HepG2 (cell line): ENCODE data around the gene SH2D2A. TPM values are rescaled to one million over a fixed set of nuclear protein-coding genes. Genes with fewer than 3 reads are reported as not detected.

Source experiments
- ATF7-NPFF ChIP-seq: sonication (generic); formaldehyde crosslinking; IDR thresholded peaks from 2 replicates; pipeline ENCODE4 v1.8.1; 2023; ENCODE audit warnings: mild to moderate bottlenecking, low read depth, missing genetic modification reagents, moderate library complexity
- E2F5 ChIP-seq: sonication (generic); formaldehyde crosslinking; conservative IDR thresholded peaks from 2 replicates; pipeline ENCODE4 v1.4.0; 2020; ENCODE audit warnings: missing genetic modification reagents
- ETV6 ChIP-seq: sonication (generic); formaldehyde crosslinking; conservative IDR thresholded peaks from 2 replicates; pipeline ENCODE4 v1.4.0; 2020; ENCODE audit warnings: missing genetic modification reagents
- FOSL2 ChIP-seq: sonication (generic); formaldehyde crosslinking; IDR thresholded peaks from 2 replicates; pipeline ENCODE4 v1.4.0; 2020; ENCODE audit warnings: missing genetic modification reagents
- FOXA3 ChIP-seq: IDR thresholded peaks from 2 replicates; pipeline ENCODE4 v1.6.1; 2016; ENCODE audit warnings: missing genetic modification reagents, missing compliant biosample characterization
- FOXP4 ChIP-seq: sonication (generic); formaldehyde crosslinking; IDR thresholded peaks from 2 replicates; pipeline ENCODE4 v1.4.0; 2020; ENCODE audit warnings: missing genetic modification reagents
- HMG20A ChIP-seq: IDR thresholded peaks from 2 replicates; pipeline ENCODE4 v1.6.1; 2016; ENCODE audit warnings: borderline replicate concordance
- MXD1 ChIP-seq: sonication (generic); formaldehyde crosslinking; IDR thresholded peaks from 2 replicates; pipeline ENCODE4 v1.4.0; 2020; ENCODE audit warnings: mild to moderate bottlenecking, missing genetic modification reagents
- MYNN ChIP-seq: sonication (generic); formaldehyde crosslinking; IDR thresholded peaks from 2 replicates; pipeline ENCODE4 v1.4.0; 2020; ENCODE audit warnings: mild to moderate bottlenecking, low read depth, missing genetic modification reagents
- MYPOP ChIP-seq: sonication (generic); formaldehyde crosslinking; IDR thresholded peaks from 2 replicates; pipeline ENCODE4 v1.8.1; 2023; ENCODE audit warnings: mild to moderate bottlenecking, moderate library complexity, missing genetic modification reagents
- POLR2G ChIP-seq: fragments of 200-400 bp; formaldehyde crosslinking; IDR thresholded peaks from 2 replicates; pipeline ENCODE4 v1.6.1; 2018; ENCODE audit warnings: mild to moderate bottlenecking, low read depth, low read length, moderate library complexity
- REL ChIP-seq: sonication (generic); formaldehyde crosslinking; conservative IDR thresholded peaks from 2 replicates; pipeline ENCODE4 v1.8.0; 2022; ENCODE audit warnings: mild to moderate bottlenecking, missing genetic modification reagents, moderate library complexity
- THAP8 ChIP-seq: sonication (generic); formaldehyde crosslinking; IDR thresholded peaks from 2 replicates; pipeline ENCODE4 v1.5.1; 2020; ENCODE audit warnings: missing genetic modification reagents, mild to moderate bottlenecking, borderline replicate concordance
- YEATS2 ChIP-seq: sonication (generic); formaldehyde crosslinking; IDR thresholded peaks from 2 replicates; pipeline ENCODE4 v1.4.0; 2020; ENCODE audit warnings: missing genetic modification reagents, borderline replicate concordance
- ZBTB1 ChIP-seq: sonication (generic); formaldehyde crosslinking; IDR thresholded peaks from 2 replicates; pipeline ENCODE4 v1.4.0; 2020; ENCODE audit warnings: missing genetic modification reagents, borderline replicate concordance
- ZMAT3 ChIP-seq: sonication (generic); formaldehyde crosslinking; conservative IDR thresholded peaks from 2 replicates; pipeline ENCODE4 v1.7.0; 2021; ENCODE audit warnings: missing genetic modification reagents
- ZNF264 ChIP-seq: sonication (generic); formaldehyde crosslinking; IDR thresholded peaks from 2 replicates; pipeline ENCODE4 v1.4.0; 2020; ENCODE audit warnings: missing genetic modification reagents
- ZNF546 ChIP-seq: sonication (generic); formaldehyde crosslinking; conservative IDR thresholded peaks from 2 replicates; pipeline ENCODE4 v1.8.1; 2023; ENCODE audit warnings: mild to moderate bottlenecking, missing genetic modification reagents
- ZNF740 ChIP-seq: sonication (generic); formaldehyde crosslinking; IDR thresholded peaks from 2 replicates; pipeline ENCODE4 v1.4.0; 2020; ENCODE audit warnings: missing genetic modification reagents
- ZNF749 ChIP-seq: sonication (generic); formaldehyde crosslinking; IDR thresholded peaks from 2 replicates; pipeline ENCODE4 v1.8.0; 2022; ENCODE audit warnings: mild to moderate bottlenecking, missing genetic modification reagents, moderate library complexity, borderline replicate concordance
- ZNF878 ChIP-seq: sonication (generic); formaldehyde crosslinking; IDR thresholded peaks from 2 replicates; pipeline ENCODE4 v1.8.1; 2023; ENCODE audit warnings: mild to moderate bottlenecking, missing genetic modification reagents, moderate library complexity
- ZSCAN25 ChIP-seq: sonication (generic); formaldehyde crosslinking; IDR thresholded peaks from 2 replicates; pipeline ENCODE4 v1.8.0; 2022; ENCODE audit warnings: mild to moderate bottlenecking, missing genetic modification reagents
- polyA plus RNA-seq, 8 experiments: library from polyadenylated mRNA; depleted of rRNA in 3 of 8; stranded (reverse) in 7 of 8; unstranded in 1 of 8; fragments of >200 nt; fragmentation: Illumina TruSeq in 4 of 8; extraction: Trizol in 4 of 8; gene quantifications; 2 replicates each; pipeline versions ENCODE4 v1.2.1 to v1.2.3, GENCODE V29; 2011 to 2016; ENCODE audit warnings: low read depth in 4 of 8, missing spikeins in 1 of 8, mixed read lengths in 1 of 8; ENCODE audit not compliant: insufficient read depth in 1 of 8
- total RNA-seq, 5 experiments: library from RNA; depleted of rRNA; stranded (reverse); fragments of >200 nt; fragmentation: Illumina TruSeq; extraction: Trizol; gene quantifications; 2 replicates each; pipeline ENCODE4 v1.2.3, GENCODE V29; 2016; ENCODE audit warnings: low read depth in 1 of 5

The SH2D2A gene
- total and polyA plus RNA-seq, 2 of the 13 experiments (the other 11 are each of a cell fraction or from before 2014, with no cell fraction given) = 0.57 to 0.73 TPM

- TF ChIP-seq THAP8 (peak; percentile 34; the same call in 1 of the 2 replicates), FOXA3 (peak; percentile 32; the same call in 1 of the 2 replicates), MYNN (CRISPR knock-in tag) (peak; percentile 50; the same call in 1 of the 2 replicates), ZSCAN25 (CRISPR knock-in tag) (peak; percentile 62; the same call in 1 of the 2 replicates), YEATS2 (peak; percentile 57; the same call in 1 of the 2 replicates), ZNF264 (CRISPR knock-in tag) (0 out of 2 replicates have a peak, but pooled peaks have one; percentile 41), ETV6 (CRISPR knock-in tag) (no peak), ZNF749 (peak; percentile 44; the same call in 1 of the 2 replicates), ZBTB1 (CRISPR knock-in tag) (no peak), FOSL2 (CRISPR knock-in tag) (peak; percentile 41), E2F5 (CRISPR knock-in tag) (no peak; the same call in 1 of the 2 replicates), REL (CRISPR knock-in tag) (0 out of 2 replicates have a peak, but pooled peaks have one; percentile 20), HMG20A (CRISPR knock-in tag) (no peak), POLR2G (peak; percentile 45; the same call in 1 of the 2 replicates), ZNF878 (CRISPR knock-in tag) (no peak), ZNF546 (CRISPR knock-in tag) (peak; percentile 89), ZNF740 (CRISPR knock-in tag) (no peak), MYPOP (CRISPR knock-in tag) (peak; percentile 92), ATF7-NPFF (CRISPR knock-in tag) (peak; percentile 96), ZMAT3 (CRISPR knock-in tag) (peak; percentile 91; the same call in 1 of the 2 replicates), FOXP4 (0 out of 2 replicates have a peak, but pooled peaks have one; percentile 38), MXD1 (CRISPR knock-in tag) (peak; percentile 96)
Measured at GRCh38 chr1:156813750-156814570, 2.7 kb downstream of the SH2D2A start (continued).
